Hepatocyte (in vitro differentiated cells): ENCODE data around the gene SLC9A7. TPM values are rescaled to one million over a fixed set of nuclear protein-coding genes. Genes with fewer than 3 reads are reported as not detected.
A peak's percentile ranks its signal among the peaks of the same experiment; 100 is the strongest.

Experiments
- DNase-seq: peaks from one replicate; pipeline ENCODE4 v3.0.0-alpha.2; 2016; ENCODE audit warnings: low spot score
- H2AFZ ChIP-seq: fragments of 200-600 bp; sonication (generic); 2 replicates; pipeline ENCODE4 v1.6.0; 2016; ENCODE audit warnings: antibody characterized with exemption, mild to moderate bottlenecking
- H3K27ac ChIP-seq: fragments of 200-600 bp; sonication (generic); 2 replicates; pipeline ENCODE4 v1.5.1; 2016; ENCODE audit warnings: mild to moderate bottlenecking
- H3K27me3 ChIP-seq: fragments of 200-600 bp; sonication (generic); 2 replicates; pipeline ENCODE4 v1.6.1; 2016
- H3K36me3 ChIP-seq: fragments of 200-600 bp; sonication (generic); replicated peaks from 2 replicates; pipeline ENCODE4 v1.5.1; 2016; ENCODE audit warnings: low read depth; ENCODE audit not compliant: insufficient read depth
- H3K4me1 ChIP-seq: fragments of 200-600 bp; sonication (generic); 2 replicates; pipeline ENCODE4 v1.5.1; 2016; ENCODE audit warnings: mild to moderate bottlenecking, moderate library complexity; ENCODE audit not compliant: insufficient read depth
- H3K4me2 ChIP-seq: fragments of 200-600 bp; sonication (generic); 2 replicates; pipeline ENCODE4 v1.6.0; 2016
- H3K4me3 ChIP-seq: fragments of 200-600 bp; sonication (generic); 2 replicates; pipeline ENCODE4 v1.5.1; 2016; ENCODE audit warnings: mild to moderate bottlenecking
- H3K79me2 ChIP-seq: fragments of 200-600 bp; sonication (generic); 2 replicates; pipeline ENCODE4 v1.6.0; 2017; ENCODE audit warnings: mild to moderate bottlenecking
- H3K9me2 ChIP-seq: fragments of 200-600 bp; sonication (generic); replicated peaks from 2 replicates; pipeline ENCODE4 v1.6.0; 2017; ENCODE audit warnings: mild to moderate bottlenecking; ENCODE audit not compliant: insufficient read depth
- H3K9me3 ChIP-seq: fragments of 200-600 bp; sonication (generic); 2 replicates; pipeline ENCODE4 v1.5.1; 2016; ENCODE audit warnings: low read depth, mild to moderate bottlenecking
- H4K20me1 ChIP-seq: fragments of 200-600 bp; sonication (generic); 2 replicates; pipeline ENCODE4 v1.6.0; 2016; ENCODE audit warnings: mild to moderate bottlenecking; ENCODE audit not compliant: insufficient read depth, poor library complexity, severe bottlenecking
- EZH2 ChIP-seq: fragments of 200-600 bp; sonication (generic); IDR thresholded peaks from 2 replicates; pipeline ENCODE4 v1.6.1; 2016; ENCODE audit warnings: antibody characterized with exemption, mild to moderate bottlenecking, borderline replicate concordance
- EZH2phosphoT487 ChIP-seq: fragments of 200-600 bp; sonication (generic); IDR thresholded peaks from one replicate; pipeline ENCODE4 v1.6.1; 2018; ENCODE audit warnings: antibody characterized with exemption, mild to moderate bottlenecking, low read depth, moderate library complexity; ENCODE audit not compliant: unreplicated experiment, severe bottlenecking
- WGBS: methylation state at CpG from one replicate; pipeline ENCODE4 v1.1.6; 2016; ENCODE audit warnings: low lambda C conversion rate; ENCODE audit errors: missing lambda C conversion rate; 5-methylcytosine and 5-hydroxymethylcytosine counted together
- polyA plus RNA-seq: library from polyadenylated mRNA; unstranded; fragments of >200 nt; fragmentation: Nextera tagmentation; extraction: Ambion mirVana; gene quantifications from 2 replicates; pipeline ENCODE4 v1.2.1, GENCODE V29; 2016
- total RNA-seq: library from RNA; depleted of rRNA; stranded (reverse); fragments of >200 nt; gene quantifications from 2 replicates; pipeline ENCODE4 v1.2.3, GENCODE V29; 2014
- TF ChIP-seq, protein P1 (sequence below): fragments of 200-600 bp; sonication (generic); IDR thresholded peaks from 2 replicates; pipeline ENCODE4 v1.5.1; 2016; ENCODE audit warnings: antibody characterized with exemption, mild to moderate bottlenecking; ENCODE audit not compliant: poor library complexity

SLC9A7 gene
- total and polyA plus RNA-seq, 2 experiments from 2014 or later = 3.6 to 8.1 TPM

DNA sequence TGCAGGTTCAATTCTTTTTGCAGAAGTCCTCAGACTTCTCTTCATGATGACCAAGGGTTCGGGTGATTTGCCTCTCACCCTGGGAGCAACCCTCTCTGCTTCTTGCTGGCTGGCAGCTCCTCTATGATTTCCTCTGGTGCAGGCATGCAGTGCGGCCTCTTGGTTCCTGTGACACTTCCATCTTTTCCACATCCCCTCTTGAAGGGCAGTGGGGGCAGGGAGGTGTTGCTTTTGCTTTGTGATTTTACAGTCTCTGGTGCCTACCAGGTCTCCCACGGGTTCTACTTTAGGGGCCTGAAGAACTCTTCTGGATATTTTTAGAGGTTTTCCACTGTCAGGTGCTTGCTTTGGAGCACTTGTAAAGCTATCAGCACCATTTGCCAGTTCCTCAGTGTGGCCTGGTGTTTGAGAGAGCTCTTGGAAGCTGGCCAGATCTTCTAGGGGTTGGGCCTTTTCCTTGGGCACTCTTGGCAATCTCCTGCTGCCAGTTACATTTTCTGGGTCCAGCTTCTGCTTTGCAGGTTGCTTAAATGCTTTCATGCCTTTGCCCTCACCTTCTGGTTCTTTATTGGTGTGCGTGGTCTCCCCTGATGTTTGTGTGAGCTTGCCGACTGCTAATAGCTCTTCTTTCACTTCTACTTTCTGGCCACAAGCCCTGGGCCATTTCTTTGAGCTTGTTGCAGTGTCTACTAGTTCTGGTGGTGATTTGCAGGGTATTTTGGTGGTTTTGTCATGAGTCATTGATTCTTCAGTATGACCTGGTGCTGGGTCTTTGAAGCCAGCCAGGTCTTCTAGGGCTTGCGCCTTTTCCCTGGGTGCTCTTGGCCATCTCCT, 196.9 kb downstream of the SLC9A7 start:
- Histone ChIP-seq H4K20me1 (no peaks in the 10 kb centered on the region), H3K27me3 (no peaks in the 10 kb centered on the region), H2AFZ (no peak overlapping the region), H3K4me1 (no peaks in the 10 kb centered on the region), H3K4me2 (no peak overlapping the region), H3K79me2 (no peaks in the 10 kb centered on the region), H3K36me3 (no peaks in the 10 kb centered on the region), H3K27ac (no peak overlapping the region), H3K9me3 (no peaks in the 10 kb centered on the region), H3K4me3 (no peak overlapping the region), H3K9me2 (no peaks in the 10 kb centered on the region)
- TF ChIP-seq, protein P1, sequence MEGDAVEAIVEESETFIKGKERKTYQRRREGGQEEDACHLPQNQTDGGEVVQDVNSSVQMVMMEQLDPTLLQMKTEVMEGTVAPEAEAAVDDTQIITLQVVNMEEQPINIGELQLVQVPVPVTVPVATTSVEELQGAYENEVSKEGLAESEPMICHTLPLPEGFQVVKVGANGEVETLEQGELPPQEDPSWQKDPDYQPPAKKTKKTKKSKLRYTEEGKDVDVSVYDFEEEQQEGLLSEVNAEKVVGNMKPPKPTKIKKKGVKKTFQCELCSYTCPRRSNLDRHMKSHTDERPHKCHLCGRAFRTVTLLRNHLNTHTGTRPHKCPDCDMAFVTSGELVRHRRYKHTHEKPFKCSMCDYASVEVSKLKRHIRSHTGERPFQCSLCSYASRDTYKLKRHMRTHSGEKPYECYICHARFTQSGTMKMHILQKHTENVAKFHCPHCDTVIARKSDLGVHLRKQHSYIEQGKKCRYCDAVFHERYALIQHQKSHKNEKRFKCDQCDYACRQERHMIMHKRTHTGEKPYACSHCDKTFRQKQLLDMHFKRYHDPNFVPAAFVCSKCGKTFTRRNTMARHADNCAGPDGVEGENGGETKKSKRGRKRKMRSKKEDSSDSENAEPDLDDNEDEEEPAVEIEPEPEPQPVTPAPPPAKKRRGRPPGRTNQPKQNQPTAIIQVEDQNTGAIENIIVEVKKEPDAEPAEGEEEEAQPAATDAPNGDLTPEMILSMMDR = no peak
- TF ChIP-seq EZH2 (no peak), EZH2phosphoT487 (no peak)
- WGBS = 81% methylated on average over 6 of the region's 6 CpGs
- DNase-seq = no peak

DNA sequence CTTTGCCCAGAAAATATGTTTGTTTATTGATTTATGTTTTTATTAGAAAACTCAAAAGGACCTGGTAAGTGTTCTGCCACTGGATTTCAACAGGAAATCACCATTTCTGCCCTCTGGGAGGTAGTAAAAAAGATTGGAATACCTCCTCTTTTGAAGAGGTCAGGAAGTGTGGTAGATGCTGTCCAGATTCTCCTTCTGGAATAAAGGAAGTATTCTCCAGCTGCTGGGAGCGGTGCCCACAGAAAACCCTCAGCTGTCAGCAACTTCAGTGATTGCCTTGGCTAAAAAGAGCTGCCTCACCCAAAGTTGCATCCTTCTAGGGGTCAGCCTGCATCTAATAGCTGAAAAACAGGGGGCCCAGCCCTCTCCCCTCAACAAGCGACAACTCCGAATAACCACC, 199.9 kb downstream of the SLC9A7 start:
- no peak overlapping the region for H3K4me2 ChIP-seq
- H2AFZ ChIP-seq = no peak overlapping the region
- WGBS = 78% methylated on average over 3 of the region's 3 CpGs
- no peak overlapping the region for H3K27ac ChIP-seq
- H3K4me3 ChIP-seq = no peak overlapping the region
- H3K9me2 ChIP-seq = no peaks in the 10 kb centered on the region
- no peak for DNase-seq
- TF ChIP-seq EZH2 (no peak), EZH2phosphoT487 (no peak)
- TF ChIP-seq, protein P1 = no peak
- no peaks in the 10 kb centered on the region for H3K36me3 ChIP-seq
- no peaks in the 10 kb centered on the region for H3K9me3 ChIP-seq
- H3K27me3 ChIP-seq = no peaks in the 10 kb centered on the region
- no peaks in the 10 kb centered on the region for H3K79me2 ChIP-seq
- H3K4me1 ChIP-seq = no peaks in the 10 kb centered on the region
- H4K20me1 ChIP-seq = no peaks in the 10 kb centered on the region

DNA sequence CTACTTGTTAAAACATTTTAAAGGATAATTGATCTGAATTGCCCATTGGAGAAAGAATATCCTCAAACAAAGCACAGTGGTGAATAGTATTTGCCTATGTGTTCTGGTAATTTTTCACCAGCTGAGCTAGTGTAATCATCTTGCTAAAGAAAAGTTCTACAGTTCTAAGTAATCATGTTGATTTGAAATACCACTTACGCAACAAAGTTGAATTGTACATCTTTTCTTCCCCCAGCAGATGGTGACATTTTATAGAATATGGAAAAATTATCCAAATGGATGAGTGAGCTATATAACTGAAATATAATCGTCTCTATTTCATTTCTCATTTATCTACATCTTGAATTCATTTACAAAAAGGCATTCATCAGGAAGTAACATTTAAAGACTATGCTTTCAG, 204.0 kb downstream of the SLC9A7 start:
- H3K79me2 ChIP-seq = no peaks in the 10 kb centered on the region
- no peak overlapping the region for H3K27ac ChIP-seq
- no peaks in the 10 kb centered on the region for H3K27me3 ChIP-seq
- H3K4me1 ChIP-seq = peaks cover 3% of the 10 kb centered on the region
- no peak overlapping the region for H3K4me3 ChIP-seq
- no peak overlapping the region for H2AFZ ChIP-seq
- no peaks in the 10 kb centered on the region for H4K20me1 ChIP-seq
- 60% methylated on average over 2 of the region's 2 CpGs for WGBS
- no peaks in the 10 kb centered on the region for H3K9me2 ChIP-seq
- no peak for DNase-seq
- H3K36me3 ChIP-seq = no peaks in the 10 kb centered on the region
- H3K4me2 ChIP-seq = no peak overlapping the region
- no peak for TF ChIP-seq EZH2phosphoT487
- TF ChIP-seq, protein P1 = peak; percentile 27
- H3K9me3 ChIP-seq = no peaks in the 10 kb centered on the region

DNA sequence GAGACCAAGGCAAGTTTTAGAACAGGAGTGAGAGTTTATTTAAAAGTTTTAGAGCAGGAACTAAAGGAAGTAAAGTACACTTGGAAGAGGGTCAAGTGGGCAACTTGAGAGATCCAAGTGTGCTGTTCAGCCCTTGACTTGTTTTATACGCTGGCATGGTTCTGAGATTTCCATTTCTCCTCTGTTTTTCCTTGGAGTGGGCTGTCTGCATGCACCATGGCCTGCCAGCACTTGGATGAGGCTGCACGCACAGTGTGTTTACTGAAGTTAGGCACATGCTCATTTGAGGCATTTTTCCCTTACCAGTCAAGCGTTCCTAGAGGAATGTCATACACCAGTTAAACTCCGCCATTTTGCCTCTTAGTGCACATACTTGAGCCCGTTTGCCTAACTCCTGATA, 205.0 kb downstream of the SLC9A7 start:
- Histone ChIP-seq H3K9me2 (no peaks in the 10 kb centered on the region), H3K27me3 (no peaks in the 10 kb centered on the region), H2AFZ (no peak overlapping the region), H3K27ac (no peak overlapping the region), H3K4me3 (no peak overlapping the region), H3K4me1 (peaks cover 3% of the 10 kb centered on the region), H4K20me1 (no peaks in the 10 kb centered on the region), H3K36me3 (no peaks in the 10 kb centered on the region), H3K9me3 (no peaks in the 10 kb centered on the region), H3K4me2 (no peak overlapping the region), H3K79me2 (peaks cover 4% of the 10 kb centered on the region)
- DNase-seq = no peak
- 80% methylated on average over 5 of the region's 5 CpGs for WGBS
- TF ChIP-seq EZH2 (no peak), EZH2phosphoT487 (no peak)
- TF ChIP-seq, protein P1 = no peak
